NCI-H2029 treated with DMSO at 0.1 percent for 48 hours (cell line): Measurements from ENCODE around the gene ENTR1.

Source experiments
- DNase-seq: peaks from one replicate; lab custom pipeline; 2025; lab: John Stamatoyannopoulos, UW

Gene ENTR1

GRCh38 chr9:136361754-136362449 lies 48.5 kb downstream of the ENTR1 start:
- no peak for DNase-seq

GRCh38 chr9:136361047-136361753 lies 49.2 kb downstream of the ENTR1 start:
- DNase-seq: no peak

DNA sequence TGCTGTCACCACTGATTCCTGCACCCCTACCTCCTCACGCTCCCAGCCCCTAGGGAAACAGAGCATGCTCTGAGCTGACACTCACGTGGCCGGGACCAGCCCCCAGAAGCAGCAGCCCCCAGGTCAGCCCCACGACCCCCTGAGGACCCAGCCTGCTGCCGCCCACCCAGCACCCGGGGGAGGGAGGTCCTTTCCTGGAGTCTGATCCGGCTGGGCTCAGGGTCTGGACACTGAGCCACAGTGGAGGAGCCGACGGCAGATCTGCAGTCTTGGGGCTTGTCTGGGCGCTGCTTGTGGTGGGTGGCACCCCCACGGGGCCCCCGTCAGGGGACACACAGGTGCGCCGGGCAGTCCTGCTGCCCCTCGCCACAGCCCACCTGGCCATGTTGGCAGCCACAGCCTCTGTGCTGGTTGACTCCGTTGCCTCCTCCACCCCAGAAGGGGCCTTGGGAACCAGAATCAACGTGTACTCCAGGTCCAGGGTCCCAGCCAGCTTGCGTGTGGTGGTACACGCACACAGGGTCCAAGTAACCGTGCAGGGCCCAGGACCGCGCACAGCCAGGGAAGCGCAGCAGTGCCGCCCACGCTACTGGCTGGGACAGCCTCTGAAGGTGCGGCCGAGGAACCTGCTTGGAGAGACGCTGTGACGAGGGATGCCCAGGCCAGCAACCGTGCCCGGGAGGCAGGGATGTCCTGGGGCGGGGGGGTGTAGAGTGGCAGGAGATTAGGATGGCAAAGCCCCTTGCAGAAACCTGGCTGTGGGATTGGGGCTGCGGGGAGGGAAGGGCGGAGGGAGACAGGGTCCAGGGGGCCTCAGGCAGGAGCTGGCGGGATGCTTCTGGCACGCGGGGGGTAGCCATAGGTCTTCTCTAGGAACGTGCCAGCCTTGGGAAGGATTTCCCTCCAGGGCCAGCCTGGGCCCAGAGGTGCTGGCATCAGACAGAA lies 50.4 kb downstream of the ENTR1 start:
- no peak for DNase-seq

- no peak for DNase-seq
Observed at GRCh38 chr9:136358888-136359287, 51.5 kb downstream of the ENTR1 start.

- no peak for DNase-seq
Observed at GRCh38 chr9:136358016-136358415, 52.4 kb downstream of the ENTR1 start.

DNA sequence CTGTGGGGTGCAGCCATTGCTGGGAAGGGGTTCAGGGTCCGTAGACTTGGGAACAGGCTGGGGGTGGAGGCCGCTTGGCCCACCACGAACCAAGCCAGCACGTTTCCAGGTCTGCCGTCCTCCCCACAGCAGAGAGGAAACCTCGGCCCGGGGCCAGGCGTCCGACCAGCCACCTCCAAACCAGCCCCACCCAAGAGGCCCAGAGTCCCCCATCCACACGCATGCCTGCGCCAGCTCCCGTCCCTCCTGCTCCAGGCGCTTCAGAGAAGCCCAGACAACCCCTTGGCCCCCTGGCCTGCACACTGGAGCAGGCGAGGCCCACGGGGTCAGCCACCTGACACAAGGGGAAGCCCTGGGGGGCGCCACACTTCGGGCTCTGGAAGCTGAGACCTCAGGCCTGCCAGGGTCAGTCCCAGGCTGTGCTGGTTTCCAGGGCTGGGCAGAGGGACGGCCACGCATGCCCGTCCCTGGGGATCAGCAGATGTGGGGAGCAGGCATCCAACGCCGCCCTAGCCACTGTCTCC lies 53.1 kb downstream of the ENTR1 start:
- no peak for DNase-seq

- no peak for DNase-seq
Observed at GRCh38 chr9:136355616-136356557, 54.5 kb downstream of the ENTR1 start.

DNA sequence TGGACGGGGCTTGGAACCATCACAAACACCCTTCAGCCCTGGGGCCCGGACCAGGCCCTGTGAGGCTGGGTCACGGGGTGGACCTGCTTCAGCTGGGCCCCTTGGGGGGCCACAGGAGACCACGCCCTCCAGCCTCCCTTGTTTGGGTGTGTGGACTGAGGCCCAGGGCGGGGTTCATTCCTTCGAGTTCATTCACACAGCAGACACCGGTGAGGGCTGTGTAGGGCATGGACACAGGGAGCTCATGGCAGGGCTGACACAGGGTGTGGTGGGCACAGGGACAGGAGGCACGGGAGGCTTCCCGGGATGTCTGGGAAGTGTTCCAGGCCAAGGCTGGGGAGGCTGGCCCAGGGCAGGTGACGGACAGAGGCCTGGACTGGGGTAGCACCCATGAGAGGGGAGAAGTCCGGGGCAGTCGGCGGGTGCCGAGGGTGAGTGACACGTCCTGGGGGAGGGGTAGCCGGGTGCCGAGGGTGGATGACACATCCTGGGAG lies 55.8 kb downstream of the ENTR1 start:
- no peak for DNase-seq

- no peak for DNase-seq
Observed at GRCh38 chr9:136353757-136354488, 56.5 kb downstream of the ENTR1 start.

DNA sequence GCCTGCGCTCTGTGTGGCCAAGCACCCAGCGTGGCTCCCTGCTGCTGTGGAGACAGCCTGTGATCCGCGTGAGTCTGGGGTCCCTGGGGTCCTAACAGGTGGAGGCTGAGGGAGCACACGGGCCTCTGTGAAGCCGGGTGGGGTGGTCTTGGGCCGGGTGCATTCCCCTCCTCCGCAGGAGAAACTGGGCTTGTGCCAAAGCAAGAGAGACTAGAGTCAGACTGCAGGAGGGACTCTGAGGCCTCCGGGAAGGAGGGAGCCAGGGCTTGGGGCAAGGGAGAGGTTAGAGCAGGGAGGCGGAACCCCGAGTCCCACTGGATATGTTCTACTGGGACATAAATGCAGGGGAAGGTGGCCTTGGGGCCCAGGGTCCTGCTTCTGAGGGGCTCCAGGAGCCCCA lies 57.3 kb downstream of the ENTR1 start:
- no peak for DNase-seq

DNA sequence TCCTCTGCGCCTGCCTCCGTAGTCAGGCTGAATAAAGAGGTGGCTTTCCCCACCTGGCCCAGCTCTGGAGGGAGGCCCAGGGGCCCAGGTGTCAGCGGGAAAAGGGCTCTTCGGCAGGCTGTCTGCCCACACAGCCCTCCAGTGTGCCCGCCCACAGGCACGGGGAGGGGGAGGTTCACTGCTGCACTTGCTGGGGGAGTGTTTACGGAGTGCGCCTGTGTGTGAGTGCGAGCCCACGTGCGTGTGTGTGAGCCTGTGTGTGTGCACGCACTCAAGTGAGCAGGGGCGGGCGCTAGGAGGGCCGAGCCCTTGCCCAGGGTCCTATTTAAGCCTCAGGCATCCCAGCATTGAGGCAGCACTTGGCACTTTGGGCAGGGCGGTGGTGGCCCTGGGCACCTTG lies 57.7 kb downstream of the ENTR1 start:
- DNase-seq: peak; percentile 16
